ENCODE measurements around the gene TMEM247.
"Not testable (repeated sequence)": the region's sequence is repeated elsewhere in the genome, so short reads cannot be mapped to it uniquely, and the experiment has no call there.

The TMEM247 gene

DNA sequence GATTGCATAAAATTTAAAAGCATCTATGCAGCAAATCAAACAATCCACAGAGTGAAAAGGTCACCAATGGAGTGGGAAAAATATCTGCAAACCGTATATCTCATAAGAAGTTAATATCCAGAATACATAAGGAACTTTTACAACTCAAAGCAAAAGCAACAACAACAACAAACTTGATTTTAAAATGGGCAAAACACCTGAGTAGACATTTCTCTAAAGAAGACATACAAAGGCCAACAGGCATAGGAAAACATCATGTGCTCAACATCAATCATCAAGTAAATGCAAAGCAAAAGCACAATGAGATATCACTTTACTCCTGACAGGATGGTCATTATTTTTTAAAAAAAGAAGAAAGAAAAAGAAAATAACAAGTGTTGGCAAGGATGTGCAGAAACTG lies 38.1 kb downstream of the TMEM247 start:
- DNase-seq = no peak

DNA sequence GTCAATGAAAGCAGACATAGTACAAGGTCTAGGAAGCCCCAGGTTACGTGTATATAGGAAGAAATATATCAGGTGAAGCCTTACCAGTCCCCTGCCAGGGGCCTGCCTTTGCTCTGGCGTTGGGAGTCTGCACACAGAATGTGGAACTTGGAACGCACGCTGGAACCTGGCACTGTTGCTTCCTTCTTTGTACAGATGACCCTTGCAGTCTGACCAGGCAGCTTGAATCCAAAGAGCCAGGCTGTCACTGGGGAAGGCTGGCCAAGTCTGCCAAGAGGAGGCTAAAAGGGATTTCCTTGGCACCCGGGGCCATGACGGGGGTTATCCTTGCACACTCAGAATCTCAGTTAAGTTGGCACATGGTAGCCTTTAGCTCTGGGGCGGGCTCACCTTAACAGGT lies 39.5 kb downstream of the TMEM247 start:
- DNase-seq = no peak

DNA sequence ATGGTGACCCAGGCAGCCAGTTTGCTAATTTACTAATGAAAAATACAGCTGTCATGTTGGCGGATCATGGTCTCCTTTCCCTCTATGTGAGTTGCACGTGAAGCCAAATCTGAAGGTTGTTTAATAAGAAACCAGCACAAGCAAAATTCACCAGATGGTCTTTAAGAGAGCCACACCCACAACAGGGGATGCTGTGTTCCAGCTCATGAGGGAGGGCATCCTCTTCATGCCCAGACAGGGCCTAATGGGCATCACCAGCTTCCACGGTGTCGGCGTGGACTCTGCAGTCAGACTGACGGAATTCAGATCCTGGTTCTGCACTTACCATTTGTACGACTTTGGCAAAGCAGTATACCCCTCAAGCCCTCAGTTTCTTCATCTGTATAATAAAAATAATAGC lies 39.9 kb downstream of the TMEM247 start:
- no peak for DNase-seq

DNA sequence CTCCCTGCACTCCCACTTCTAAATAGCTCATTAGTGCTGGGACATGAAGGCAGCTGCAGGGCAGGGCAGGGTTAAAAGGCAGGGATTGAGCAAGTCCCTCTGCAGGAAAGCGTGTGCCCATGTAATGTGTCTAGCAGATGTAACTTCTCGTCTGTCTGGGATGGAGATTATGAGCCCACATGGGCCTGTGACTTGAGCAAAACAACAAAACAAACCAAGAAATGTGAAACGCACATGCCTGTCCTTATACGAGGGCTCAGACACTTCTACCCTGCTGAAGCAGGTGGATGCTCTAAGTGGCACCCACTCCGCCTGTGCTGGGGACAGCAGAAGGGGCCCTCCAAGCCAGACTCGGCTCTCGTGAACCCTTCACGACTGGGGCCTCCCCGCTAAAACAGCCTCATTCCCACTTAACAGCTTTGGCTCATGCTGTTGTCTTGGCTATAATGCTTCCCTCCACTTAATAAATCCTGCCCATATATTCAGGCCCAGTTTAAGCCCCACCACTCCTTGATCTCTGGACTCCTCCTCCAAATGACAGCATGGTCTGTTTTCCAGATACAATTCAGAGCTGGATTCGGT lies 40.9 kb downstream of the TMEM247 start:
- DNase-seq = no peak

DNA sequence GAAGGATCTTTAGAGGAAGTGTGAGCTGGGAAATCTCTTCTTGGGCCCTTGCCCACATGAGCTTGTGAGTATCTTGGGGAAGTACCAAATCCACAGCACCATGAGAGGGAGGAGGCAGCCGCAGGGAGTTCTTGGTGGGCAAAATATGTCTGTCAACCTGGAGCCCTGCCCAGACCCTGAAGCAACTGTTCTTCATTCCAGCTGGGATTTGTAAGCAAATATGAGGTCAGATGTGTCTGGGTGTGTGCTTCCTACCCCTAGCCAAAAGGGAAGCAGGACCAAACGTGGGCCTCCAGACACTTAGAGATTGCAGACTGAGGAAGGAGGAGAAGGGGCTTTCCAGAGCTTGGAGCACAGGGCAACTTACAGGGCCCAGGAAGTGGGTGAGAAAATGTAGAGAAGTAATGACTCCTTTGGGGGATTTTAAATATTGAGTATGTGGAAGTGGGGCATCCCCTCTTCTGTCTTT lies 41.9 kb downstream of the TMEM247 start:
- DNase-seq = no peak

DNA sequence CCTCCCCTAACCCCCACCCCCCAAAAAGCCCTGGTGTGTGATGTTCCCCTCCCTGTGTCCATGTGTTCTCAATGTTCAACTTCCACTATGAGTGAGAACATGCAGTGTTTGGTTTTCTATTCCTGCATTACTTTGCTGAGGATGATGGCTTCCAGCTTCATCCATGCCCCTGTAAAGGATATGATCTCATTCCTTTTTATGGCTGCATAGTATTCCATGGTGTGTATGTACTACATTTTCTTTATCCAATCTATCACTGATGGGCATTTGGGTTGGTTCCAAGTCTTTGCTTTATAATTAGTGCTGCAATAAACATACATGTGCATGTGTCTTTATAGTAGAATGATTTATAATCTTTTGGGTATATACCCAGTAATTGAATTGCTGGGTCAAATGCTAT lies 43.0 kb downstream of the TMEM247 start:
- DNase-seq = not testable (repeated sequence)

DNA sequence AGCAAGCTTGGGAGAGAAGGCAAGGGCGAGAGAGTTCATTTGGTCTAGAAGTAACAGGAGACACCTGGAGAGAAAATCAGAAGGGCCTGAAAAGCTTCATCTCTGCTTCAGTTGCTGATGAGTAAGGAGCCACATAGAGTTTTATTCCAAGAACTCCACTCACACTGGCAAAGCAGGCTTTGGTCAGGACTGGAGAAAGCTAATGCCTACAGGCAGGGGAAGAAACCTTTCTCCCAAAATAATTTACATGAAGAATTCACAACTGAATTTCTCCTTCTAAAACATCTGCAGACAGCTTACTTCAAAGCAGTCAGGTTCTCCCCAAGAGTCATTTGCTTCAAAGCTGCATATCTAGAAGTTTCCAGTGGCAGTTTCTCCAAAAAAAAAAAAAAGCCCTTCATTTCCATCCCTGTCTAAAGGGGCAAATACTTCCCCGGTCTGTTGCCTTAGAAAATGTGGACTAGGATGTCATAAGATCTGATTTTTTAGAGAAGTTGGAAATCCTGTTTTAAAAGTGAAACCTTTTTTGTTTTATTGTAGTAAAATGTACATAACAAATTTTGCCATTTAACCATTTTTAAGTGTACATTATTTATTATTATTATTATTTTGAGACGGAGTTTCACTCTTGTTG lies 46.3 kb downstream of the TMEM247 start:
- no peak for DNase-seq

DNA sequence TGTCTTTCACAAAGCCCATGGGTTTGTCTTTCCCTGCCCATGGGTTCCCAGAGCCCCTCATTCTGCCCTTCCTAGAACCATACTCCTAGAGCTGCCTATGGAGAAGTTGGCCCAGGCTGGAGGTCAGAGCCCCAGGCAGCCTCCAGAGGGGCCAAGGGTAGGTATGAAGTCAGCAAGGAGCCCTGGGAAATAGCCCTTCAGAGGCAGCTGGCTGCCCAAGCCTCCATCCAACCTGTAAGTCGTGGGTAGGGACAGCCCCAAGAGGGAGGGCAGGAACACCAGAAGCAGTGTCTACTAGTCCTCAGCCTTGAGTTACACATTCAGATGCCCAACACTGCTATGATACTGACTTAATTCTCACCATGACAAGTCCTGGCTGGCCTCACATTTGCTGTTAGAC lies 49.5 kb downstream of the TMEM247 start:
- DNase-seq = no peak

DNA sequence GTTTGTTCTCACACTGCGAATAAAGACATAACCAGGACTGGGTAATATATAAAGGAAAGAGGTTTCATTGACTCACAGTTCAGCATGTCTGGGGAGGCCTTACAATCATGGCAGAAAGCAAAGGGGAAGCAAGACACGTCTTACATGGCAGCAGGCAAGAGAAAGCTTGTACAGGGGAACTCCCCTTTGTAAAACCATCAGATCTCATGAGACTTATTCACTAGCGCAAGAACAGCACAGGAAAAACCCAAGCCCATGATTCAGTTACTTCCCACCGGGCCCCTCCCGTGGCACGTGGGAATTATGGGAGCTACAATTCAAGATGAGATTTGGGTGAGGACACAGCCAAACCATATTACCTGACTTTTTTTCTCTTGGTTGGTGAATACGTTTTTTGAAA lies 51.3 kb downstream of the TMEM247 start:
- DNase-seq = no peak

DNA sequence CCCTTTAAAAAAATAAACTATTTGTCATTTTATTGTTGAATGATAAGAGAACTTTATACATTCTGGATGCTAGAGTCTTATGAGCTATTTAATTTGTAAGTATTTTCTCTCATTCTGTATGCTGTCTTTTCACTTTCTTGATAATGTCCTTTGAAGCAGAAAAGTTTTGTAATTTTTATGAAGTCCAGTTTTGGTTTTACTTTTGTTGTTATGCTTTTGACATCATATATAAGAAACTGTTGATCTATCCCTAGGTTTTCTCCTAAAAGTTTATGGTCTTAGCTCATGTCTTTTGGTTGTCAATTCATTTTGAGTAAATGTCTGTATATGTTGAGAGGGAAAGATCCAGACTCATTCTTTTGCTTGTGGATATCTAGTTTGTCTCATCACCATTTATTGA lies 52.5 kb downstream of the TMEM247 start:
- no peak for DNase-seq
